HEK293 (cell line): ENCODE data around the gene ABAT.

Experiments used
- PRDM4 ChIP-seq: fragments of 450-650 bp; formaldehyde crosslinking; IDR thresholded peaks from 2 replicates; pipeline ENCODE4 v1.5.1; 2017; ENCODE audit warnings: missing biosample characterization, missing genetic modification characterization
- SETDB1 ChIP-seq: IDR thresholded peaks from one replicate; pipeline ENCODE4 v1.6.1; 2017; ENCODE audit warnings: mild to moderate bottlenecking, low read length, moderate library complexity, mixed read lengths; ENCODE audit not compliant: insufficient read length
- ZNF16 ChIP-seq: fragments of 450-650 bp; formaldehyde crosslinking; IDR thresholded peaks from 2 replicates; pipeline ENCODE4 v1.5.1; 2016; ENCODE audit warnings: low read depth, missing biosample characterization, missing genetic modification characterization
- TF ChIP-seq, protein P1 (sequence below): fragments of 450-650 bp; formaldehyde crosslinking; IDR thresholded peaks from 2 replicates; pipeline ENCODE4 v1.5.0; 2017; ENCODE audit warnings: missing biosample characterization, missing genetic modification characterization, borderline replicate concordance
- TF ChIP-seq, protein P2 (sequence below): fragments of 450-650 bp; formaldehyde crosslinking; IDR thresholded peaks from 2 replicates; pipeline ENCODE4 v1.5.1; 2016; ENCODE audit warnings: missing biosample characterization, missing genetic modification characterization

GRCh38 chr16:8646326-8647053, 27.9 kb upstream of the ABAT start:
- TF ChIP-seq, protein P1, sequence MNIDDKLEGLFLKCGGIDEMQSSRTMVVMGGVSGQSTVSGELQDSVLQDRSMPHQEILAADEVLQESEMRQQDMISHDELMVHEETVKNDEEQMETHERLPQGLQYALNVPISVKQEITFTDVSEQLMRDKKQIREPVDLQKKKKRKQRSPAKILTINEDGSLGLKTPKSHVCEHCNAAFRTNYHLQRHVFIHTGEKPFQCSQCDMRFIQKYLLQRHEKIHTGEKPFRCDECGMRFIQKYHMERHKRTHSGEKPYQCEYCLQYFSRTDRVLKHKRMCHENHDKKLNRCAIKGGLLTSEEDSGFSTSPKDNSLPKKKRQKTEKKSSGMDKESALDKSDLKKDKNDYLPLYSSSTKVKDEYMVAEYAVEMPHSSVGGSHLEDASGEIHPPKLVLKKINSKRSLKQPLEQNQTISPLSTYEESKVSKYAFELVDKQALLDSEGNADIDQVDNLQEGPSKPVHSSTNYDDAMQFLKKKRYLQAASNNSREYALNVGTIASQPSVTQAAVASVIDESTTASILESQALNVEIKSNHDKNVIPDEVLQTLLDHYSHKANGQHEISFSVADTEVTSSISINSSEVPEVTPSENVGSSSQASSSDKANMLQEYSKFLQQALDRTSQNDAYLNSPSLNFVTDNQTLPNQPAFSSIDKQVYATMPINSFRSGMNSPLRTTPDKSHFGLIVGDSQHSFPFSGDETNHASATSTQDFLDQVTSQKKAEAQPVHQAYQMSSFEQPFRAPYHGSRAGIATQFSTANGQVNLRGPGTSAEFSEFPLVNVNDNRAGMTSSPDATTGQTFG (tag by site-specific recombination) = no peak
- TF ChIP-seq SETDB1 = no peak
- TF ChIP-seq, protein P2, sequence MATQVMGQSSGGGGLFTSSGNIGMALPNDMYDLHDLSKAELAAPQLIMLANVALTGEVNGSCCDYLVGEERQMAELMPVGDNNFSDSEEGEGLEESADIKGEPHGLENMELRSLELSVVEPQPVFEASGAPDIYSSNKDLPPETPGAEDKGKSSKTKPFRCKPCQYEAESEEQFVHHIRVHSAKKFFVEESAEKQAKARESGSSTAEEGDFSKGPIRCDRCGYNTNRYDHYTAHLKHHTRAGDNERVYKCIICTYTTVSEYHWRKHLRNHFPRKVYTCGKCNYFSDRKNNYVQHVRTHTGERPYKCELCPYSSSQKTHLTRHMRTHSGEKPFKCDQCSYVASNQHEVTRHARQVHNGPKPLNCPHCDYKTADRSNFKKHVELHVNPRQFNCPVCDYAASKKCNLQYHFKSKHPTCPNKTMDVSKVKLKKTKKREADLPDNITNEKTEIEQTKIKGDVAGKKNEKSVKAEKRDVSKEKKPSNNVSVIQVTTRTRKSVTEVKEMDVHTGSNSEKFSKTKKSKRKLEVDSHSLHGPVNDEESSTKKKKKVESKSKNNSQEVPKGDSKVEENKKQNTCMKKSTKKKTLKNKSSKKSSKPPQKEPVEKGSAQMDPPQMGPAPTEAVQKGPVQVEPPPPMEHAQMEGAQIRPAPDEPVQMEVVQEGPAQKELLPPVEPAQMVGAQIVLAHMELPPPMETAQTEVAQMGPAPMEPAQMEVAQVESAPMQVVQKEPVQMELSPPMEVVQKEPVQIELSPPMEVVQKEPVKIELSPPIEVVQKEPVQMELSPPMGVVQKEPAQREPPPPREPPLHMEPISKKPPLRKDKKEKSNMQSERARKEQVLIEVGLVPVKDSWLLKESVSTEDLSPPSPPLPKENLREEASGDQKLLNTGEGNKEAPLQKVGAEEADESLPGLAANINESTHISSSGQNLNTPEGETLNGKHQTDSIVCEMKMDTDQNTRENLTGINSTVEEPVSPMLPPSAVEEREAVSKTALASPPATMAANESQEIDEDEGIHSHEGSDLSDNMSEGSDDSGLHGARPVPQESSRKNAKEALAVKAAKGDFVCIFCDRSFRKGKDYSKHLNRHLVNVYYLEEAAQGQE = no peak
- TF ChIP-seq PRDM4 (tag by site-specific recombination) = no peak
- no peak for TF ChIP-seq ZNF16 (tag by site-specific recombination)
